OCI-LY1 (cell line): ENCODE measurements around the gene SLC25A53.
"Not testable (repeated sequence)": the region's sequence is repeated elsewhere in the genome, so short reads cannot be mapped to it uniquely, and the experiment has no call there.

Experiments used
- H2AFZ ChIP-seq: fragments of 200-600 bp; sonication (generic), shearing (Covaris generic); 2 replicates; pipeline ENCODE4 v1.6.0; 2014; ENCODE audit warnings: antibody characterized with exemption, mild to moderate bottlenecking, low read length
- H3F3A ChIP-seq: fragments of 200-600 bp; sonication (generic), shearing (Covaris generic); 2 replicates; pipeline ENCODE4 v1.6.0; 2014; ENCODE audit warnings: mild to moderate bottlenecking, antibody characterized with exemption, low read length, moderate library complexity; ENCODE audit not compliant: insufficient read depth
- H3K27ac ChIP-seq: fragments of 200-600 bp; sonication (generic); 2 replicates; pipeline ENCODE4 v1.5.1; 2014; ENCODE audit warnings: low read length, mixed run types, mild to moderate bottlenecking, low read depth; ENCODE audit not compliant: poor library complexity, severe bottlenecking
- H3K27me3 ChIP-seq: fragments of 200-600 bp; sonication (generic); 2 replicates; pipeline ENCODE4 v1.6.0; 2014; ENCODE audit warnings: antibody characterized with exemption, mild to moderate bottlenecking, low read length, moderate library complexity; ENCODE audit not compliant: insufficient read depth
- H3K36me3 ChIP-seq: fragments of 200-600 bp; sonication (generic); 2 replicates; pipeline ENCODE4 v1.6.1; 2014; ENCODE audit warnings: mild to moderate bottlenecking, antibody characterized with exemption, low read length, moderate library complexity, mixed read lengths; ENCODE audit not compliant: insufficient read depth
- H3K4me1 ChIP-seq: fragments of 200-600 bp; sonication (generic); 2 replicates; pipeline ENCODE4 v1.5.1; 2014; ENCODE audit warnings: mild to moderate bottlenecking, low read length, moderate library complexity; ENCODE audit not compliant: insufficient read depth, severe bottlenecking
- H3K4me2 ChIP-seq: fragments of 200-600 bp; sonication (generic), shearing (Covaris generic); 2 replicates; pipeline ENCODE4 v1.6.1; 2014; ENCODE audit warnings: low read length
- H3K4me3 ChIP-seq: fragments of 200-600 bp; sonication (generic); 2 replicates; pipeline ENCODE4 v1.5.1; 2014; ENCODE audit warnings: low read length, low read depth, mild to moderate bottlenecking, mixed read lengths; ENCODE audit not compliant: poor library complexity, severe bottlenecking
- H3K79me2 ChIP-seq: fragments of 200-600 bp; shearing (Covaris generic); 2 replicates; pipeline ENCODE4 v1.6.1; 2016; ENCODE audit warnings: mixed run types, low read length, mixed read lengths; ENCODE audit not compliant: insufficient read depth
- H3K9ac ChIP-seq: fragments of 200-600 bp; sonication (generic), shearing (Covaris generic); 2 replicates; pipeline ENCODE4 v1.6.1; 2014; ENCODE audit warnings: mild to moderate bottlenecking, low read length, mixed read lengths
- H3K9me2 ChIP-seq: fragments of 200-600 bp; sonication (generic), shearing (Covaris generic); 2 replicates; pipeline ENCODE4 v1.6.1; 2014; ENCODE audit warnings: low read depth, mild to moderate bottlenecking, low read length, mixed read lengths
- H3K9me3 ChIP-seq: fragments of 200-600 bp; shearing (Covaris generic); 2 replicates; pipeline ENCODE4 v1.6.1; 2014; ENCODE audit warnings: low read length, mixed read lengths
- H4K20me1 ChIP-seq: fragments of 200-600 bp; sonication (generic), shearing (Covaris generic); 2 replicates; pipeline ENCODE4 v1.6.0; 2016; ENCODE audit warnings: mild to moderate bottlenecking, low read length; ENCODE audit not compliant: insufficient read depth
- EZH2 ChIP-seq: fragments of 200-600 bp; sonication (generic), shearing (Covaris generic); IDR thresholded peaks from 2 replicates; pipeline ENCODE4 v1.8.0; 2017; ENCODE audit warnings: borderline replicate concordance, mixed run types, mild to moderate bottlenecking, antibody characterized with exemption, low read length, moderate library complexity, mixed read lengths
- TF ChIP-seq, protein P1 (sequence below): fragments of 200-600 bp; sonication (generic), shearing (Covaris generic); IDR thresholded peaks from 2 replicates; pipeline ENCODE4 v1.5.1; 2017; ENCODE audit warnings: mild to moderate bottlenecking, antibody characterized with exemption, low read length, moderate library complexity, mixed read lengths

The SLC25A53 gene

DNA sequence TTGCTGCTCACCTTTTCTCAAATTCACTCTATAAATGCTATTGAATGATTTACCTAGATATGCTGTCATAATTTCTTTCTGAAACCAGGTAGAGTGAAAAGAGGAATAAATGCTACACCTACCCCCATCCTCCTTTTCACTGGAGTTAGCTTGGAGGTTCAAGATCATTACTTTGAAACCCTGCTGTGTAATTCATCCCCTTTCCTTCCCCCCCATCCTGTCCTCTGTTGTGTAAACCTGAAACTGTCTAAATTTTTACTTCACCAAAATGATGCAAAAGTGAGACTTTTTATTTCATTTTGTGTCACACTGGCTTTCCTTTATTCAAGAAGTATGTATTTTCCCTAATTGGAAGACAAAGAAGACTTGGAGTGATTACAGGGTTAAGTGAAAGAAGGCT, 39.0 kb downstream of the SLC25A53 start:
- TF ChIP-seq EZH2, result no peak
- TF ChIP-seq, protein P1, sequence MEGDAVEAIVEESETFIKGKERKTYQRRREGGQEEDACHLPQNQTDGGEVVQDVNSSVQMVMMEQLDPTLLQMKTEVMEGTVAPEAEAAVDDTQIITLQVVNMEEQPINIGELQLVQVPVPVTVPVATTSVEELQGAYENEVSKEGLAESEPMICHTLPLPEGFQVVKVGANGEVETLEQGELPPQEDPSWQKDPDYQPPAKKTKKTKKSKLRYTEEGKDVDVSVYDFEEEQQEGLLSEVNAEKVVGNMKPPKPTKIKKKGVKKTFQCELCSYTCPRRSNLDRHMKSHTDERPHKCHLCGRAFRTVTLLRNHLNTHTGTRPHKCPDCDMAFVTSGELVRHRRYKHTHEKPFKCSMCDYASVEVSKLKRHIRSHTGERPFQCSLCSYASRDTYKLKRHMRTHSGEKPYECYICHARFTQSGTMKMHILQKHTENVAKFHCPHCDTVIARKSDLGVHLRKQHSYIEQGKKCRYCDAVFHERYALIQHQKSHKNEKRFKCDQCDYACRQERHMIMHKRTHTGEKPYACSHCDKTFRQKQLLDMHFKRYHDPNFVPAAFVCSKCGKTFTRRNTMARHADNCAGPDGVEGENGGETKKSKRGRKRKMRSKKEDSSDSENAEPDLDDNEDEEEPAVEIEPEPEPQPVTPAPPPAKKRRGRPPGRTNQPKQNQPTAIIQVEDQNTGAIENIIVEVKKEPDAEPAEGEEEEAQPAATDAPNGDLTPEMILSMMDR, result no peak

DNA sequence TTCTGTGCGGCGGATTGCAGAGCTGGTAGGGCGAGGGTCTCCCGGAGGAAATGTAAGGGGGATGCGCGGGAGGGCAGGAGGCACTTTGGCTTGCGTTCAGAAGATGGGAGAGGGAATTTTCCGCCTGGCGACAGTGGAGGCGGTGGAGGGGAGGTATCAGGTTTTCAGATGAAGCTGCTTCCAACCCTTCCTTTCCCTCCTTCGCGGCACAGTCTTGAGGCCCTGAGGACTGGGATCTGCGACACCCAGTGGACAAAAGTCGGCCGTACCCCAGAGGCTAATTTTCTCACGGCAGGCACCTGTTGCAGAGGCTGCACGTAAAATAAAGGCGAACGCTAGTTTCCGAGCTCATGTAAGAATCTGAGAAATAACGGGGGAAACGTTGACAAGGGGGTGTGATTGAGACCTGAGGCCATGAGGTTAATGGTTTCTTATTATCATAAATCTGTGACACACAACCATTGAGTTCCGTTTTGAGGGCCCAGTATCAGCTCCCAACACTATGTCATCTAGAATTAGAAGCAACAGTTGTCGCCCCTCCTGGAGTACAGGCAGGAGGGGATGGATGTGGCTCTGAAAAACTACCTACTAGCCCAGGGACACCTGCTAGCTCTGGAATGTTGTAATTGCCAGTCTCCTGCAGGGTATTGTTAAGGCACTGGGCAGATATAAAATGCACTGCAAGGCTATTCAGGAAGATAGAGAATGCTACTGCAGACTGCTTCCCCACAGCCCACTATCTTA, 43.4 kb downstream of the SLC25A53 start:
- Histone ChIP-seq H3K27me3 (no peaks in the 10 kb centered on the region), H3K4me1 (no peaks in the 10 kb centered on the region), H4K20me1 (no peaks in the 10 kb centered on the region), H3K27ac (no peak overlapping the region), H3K9me2 (no peaks in the 10 kb centered on the region), H3F3A (no peaks in the 10 kb centered on the region), H3K4me3 (peak overlapping the region; percentile 53), H3K9me3 (no peaks in the 10 kb centered on the region), H2AFZ (no peak overlapping the region), H3K36me3 (no peaks in the 10 kb centered on the region), H3K4me2 (peak overlapping the region; percentile 54), H3K9ac (peak overlapping the region; percentile 48; the same call in 1 of the 2 replicates), H3K79me2 (no peaks in the 10 kb centered on the region)
- TF ChIP-seq, protein P1, result peak; percentile 59
- no peak for TF ChIP-seq EZH2

More for the DNA sequence above, 39.0 kb downstream of the SLC25A53 start:
- Histone ChIP-seq H3K4me1 (peaks cover 4% of the 10 kb centered on the region), H4K20me1 (no peaks in the 10 kb centered on the region), H3K9ac (no peak overlapping the region), H2AFZ (no peak overlapping the region), H3K9me3 (no peaks in the 10 kb centered on the region), H3K36me3 (no peaks in the 10 kb centered on the region), H3K4me2 (no peak overlapping the region), H3F3A (no peaks in the 10 kb centered on the region), H3K79me2 (no peaks in the 10 kb centered on the region), H3K27ac (no peak overlapping the region), H3K27me3 (no peaks in the 10 kb centered on the region), H3K9me2 (no peaks in the 10 kb centered on the region), H3K4me3 (no peak overlapping the region)

DNA sequence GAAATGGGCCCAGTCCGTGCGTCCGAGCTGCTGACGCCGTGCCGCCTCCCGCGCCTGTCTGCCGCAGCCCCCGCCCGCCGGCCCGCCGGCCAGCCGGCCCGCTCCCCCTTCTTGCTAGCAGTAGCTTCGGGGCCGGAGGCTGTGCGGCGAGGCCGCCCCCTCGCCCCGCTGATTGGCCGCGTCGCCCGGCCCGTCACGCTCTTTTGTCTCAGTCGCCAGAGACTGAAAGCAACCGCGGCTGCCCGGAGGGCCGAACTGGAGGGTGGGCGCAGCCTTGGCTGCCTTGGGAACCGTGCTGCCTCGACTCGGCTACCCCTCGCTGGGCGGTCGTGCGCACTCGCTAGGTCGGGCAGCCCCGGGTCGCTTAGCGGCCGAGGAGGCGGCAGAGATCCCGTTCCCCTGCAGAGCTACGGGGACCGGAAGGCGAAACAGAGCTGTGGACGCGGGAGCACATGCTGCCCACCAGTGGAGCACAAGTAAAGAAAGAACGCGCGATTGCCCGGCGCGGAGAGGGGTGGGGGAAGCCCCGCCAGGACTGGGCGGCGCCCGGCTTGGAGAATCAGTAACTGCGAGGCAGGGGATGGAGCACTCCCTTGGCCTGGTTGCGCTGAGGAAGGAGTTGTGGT, 44.4 kb downstream of the SLC25A53 start, which contains the start of gene ZCCHC18:
TSS of gene ZCCHC18 (plus strand) at position 198 of the 626 bp plus-strand sequence. CDS start 1,589 bp downstream, outside the sequence.
- Histone ChIP-seq H2AFZ (no peak within 1 kb of the TSS), H4K20me1 (no peaks in the 10 kb centered on the region), H3F3A (no peaks in the 10 kb centered on the region), H3K27ac (no peak within 1 kb of the TSS), H3K4me3 (peak within 1 kb of the TSS; percentile 53), H3K9me3 (no peaks in the 10 kb centered on the region), H3K27me3 (no peaks in the 10 kb centered on the region), H3K9me2 (no peaks in the 10 kb centered on the region), H3K36me3 (no peaks in the 10 kb centered on the region), H3K4me1 (no peaks in the 10 kb centered on the region), H3K79me2 (no peaks in the 10 kb centered on the region), H3K9ac (peak within 1 kb of the TSS; percentile 48; the same call in 1 of the 2 replicates), H3K4me2 (peak within 1 kb of the TSS; percentile 54)
- TF ChIP-seq EZH2, result no peak
- TF ChIP-seq, protein P1, result no peak

DNA sequence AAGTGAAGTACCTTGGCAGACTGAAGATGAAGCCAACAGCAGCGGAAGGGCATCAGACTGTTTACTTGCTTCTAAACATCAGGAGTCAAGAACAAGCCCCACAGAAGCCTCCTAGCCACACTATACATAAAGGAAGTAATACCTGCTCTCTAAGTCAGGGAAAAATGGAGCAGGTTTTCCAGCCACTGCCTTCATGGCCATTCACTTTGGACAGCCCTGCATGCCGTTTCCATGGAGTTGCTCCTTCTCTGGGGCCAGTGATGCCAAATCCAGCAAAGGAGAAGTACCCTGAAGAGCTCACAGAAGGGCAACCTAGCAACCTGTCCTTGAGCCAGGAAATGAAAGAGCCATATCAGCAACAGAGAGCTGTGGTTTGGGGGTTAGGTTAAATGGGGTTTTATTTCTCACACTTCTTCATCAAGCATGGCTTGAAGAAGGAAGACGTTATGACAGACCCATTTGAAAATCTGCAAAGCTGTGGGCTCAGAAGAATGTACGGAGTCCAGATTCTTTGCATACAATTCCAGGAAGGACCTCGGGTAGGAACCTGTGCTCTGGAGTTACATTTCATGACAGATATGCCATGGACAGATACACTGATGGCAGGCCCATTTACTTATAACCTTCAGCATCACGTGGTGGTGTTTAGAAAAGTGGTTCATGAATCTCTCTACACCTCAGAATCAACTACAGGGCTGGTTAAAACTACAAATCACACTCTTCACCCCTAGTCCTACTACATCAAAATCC, 46.1 kb downstream of the SLC25A53 start:
- H3K9ac ChIP-seq, H3K36me3 ChIP-seq, H3K4me1 ChIP-seq, H3K79me2 ChIP-seq, H3K9me2 ChIP-seq, H4K20me1 ChIP-seq, H3K27ac ChIP-seq, H2AFZ ChIP-seq, H3K9me3 ChIP-seq, H3K4me2 ChIP-seq, H3F3A ChIP-seq, H3K27me3 ChIP-seq, H3K4me3 ChIP-seq: not testable (repeated sequence)
